ENCODE results near the gene FAT1.

The FAT1 gene

GRCh38 chr4:186724058-186724863 lies 605 bp upstream of the FAT1 start:
- no peak for DNase-seq

GRCh38 chr4:186722796-186723291 lies 812 bp downstream of the FAT1 start:
- no peak for DNase-seq

GRCh38 chr4:186719925-186720694 lies 3.5 kb downstream of the FAT1 start:
- no peak for DNase-seq

- no peak for DNase-seq
Observed at GRCh38 chr4:186717556-186717955, 6.1 kb downstream of the FAT1 start.

GRCh38 chr4:186715077-186715476 lies 8.6 kb downstream of the FAT1 start:
- DNase-seq, result no peak

- no peak for DNase-seq
Observed at GRCh38 chr4:186714006-186714675, 9.5 kb downstream of the FAT1 start.

GRCh38 chr4:186712690-186713089 lies 11.0 kb downstream of the FAT1 start:
- no peak for DNase-seq

GRCh38 chr4:186710521-186711119 lies 13.0 kb downstream of the FAT1 start:
- no peak for DNase-seq

GRCh38 chr4:186709517-186709916 lies 14.1 kb downstream of the FAT1 start:
- no peak for DNase-seq

- no peak for DNase-seq
Observed at GRCh38 chr4:186708554-186708953, 15.1 kb downstream of the FAT1 start.

GRCh38 chr4:186707996-186708395 lies 15.7 kb downstream of the FAT1 start:
- no peak for DNase-seq

- DNase-seq, result no peak
Observed at GRCh38 chr4:186707574-186707973, 16.1 kb downstream of the FAT1 start.

- DNase-seq, result no peak
Observed at GRCh38 chr4:186704057-186704456, 19.6 kb downstream of the FAT1 start.

- no peak for DNase-seq
Observed at GRCh38 chr4:186703510-186703909, 20.1 kb downstream of the FAT1 start.

- DNase-seq, result no peak
Observed at GRCh38 chr4:186702940-186703339, 20.7 kb downstream of the FAT1 start.

- no peak for DNase-seq
Observed at GRCh38 chr4:186702297-186702696, 21.4 kb downstream of the FAT1 start.

GRCh38 chr4:186701788-186702187 lies 21.9 kb downstream of the FAT1 start:
- DNase-seq, result no peak

- no peak for DNase-seq
Observed at GRCh38 chr4:186701273-186701672, 22.4 kb downstream of the FAT1 start.

- DNase-seq, result no peak
Observed at GRCh38 chr4:186700746-186701145, 22.9 kb downstream of the FAT1 start.

GRCh38 chr4:186699881-186700397 lies 23.7 kb downstream of the FAT1 start:
- DNase-seq, result no peak

- DNase-seq, result no peak
Observed at GRCh38 chr4:186699298-186699697, 24.4 kb downstream of the FAT1 start.

- DNase-seq, result no peak
Observed at GRCh38 chr4:186698525-186698924, 25.1 kb downstream of the FAT1 start.

- no peak for DNase-seq
Observed at GRCh38 chr4:186698028-186698427, 25.6 kb downstream of the FAT1 start.
